Measurements from ENCODE around the gene ALK.

The ALK gene

DNA sequence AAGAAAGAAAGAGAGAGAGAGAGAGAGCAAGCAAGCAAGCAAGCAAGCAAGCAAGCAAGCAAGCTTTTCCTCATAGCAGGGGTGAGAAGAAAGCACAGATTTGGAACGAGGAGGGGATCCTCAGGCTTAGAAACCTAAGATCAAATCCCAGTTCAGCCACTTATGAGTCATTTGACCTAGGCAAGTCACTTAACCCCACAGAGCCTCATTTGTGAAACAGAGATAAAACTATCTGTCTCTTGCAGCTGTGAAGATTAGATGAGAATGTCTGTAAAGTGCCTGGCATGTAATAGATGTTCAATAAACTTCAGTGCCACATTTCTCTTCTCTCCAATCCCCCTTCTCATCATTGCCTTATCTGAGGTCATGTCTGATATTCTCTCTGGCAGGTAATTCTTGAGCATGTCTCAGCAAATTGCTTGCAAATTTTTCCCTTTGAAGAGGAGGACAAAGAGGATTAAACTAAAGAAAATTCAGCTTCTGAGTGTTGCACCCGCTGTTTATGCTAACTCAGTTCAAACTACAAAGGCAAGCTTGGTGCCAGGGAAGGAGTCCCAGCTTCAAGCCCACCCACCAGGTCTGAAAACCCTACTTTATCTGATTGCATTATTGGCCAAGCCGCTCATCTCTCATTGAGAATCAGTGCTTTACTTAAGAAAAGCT lies 20.3 kb downstream of the ALK start:
- no peak for DNase-seq

GRCh38 chr2:29898999-29899398 lies 22.4 kb downstream of the ALK start:
- no peak for DNase-seq

- no peak for DNase-seq
These were observed 26.4 kb downstream of the ALK start for GRCh38 chr2:29894822-29895614.

DNA sequence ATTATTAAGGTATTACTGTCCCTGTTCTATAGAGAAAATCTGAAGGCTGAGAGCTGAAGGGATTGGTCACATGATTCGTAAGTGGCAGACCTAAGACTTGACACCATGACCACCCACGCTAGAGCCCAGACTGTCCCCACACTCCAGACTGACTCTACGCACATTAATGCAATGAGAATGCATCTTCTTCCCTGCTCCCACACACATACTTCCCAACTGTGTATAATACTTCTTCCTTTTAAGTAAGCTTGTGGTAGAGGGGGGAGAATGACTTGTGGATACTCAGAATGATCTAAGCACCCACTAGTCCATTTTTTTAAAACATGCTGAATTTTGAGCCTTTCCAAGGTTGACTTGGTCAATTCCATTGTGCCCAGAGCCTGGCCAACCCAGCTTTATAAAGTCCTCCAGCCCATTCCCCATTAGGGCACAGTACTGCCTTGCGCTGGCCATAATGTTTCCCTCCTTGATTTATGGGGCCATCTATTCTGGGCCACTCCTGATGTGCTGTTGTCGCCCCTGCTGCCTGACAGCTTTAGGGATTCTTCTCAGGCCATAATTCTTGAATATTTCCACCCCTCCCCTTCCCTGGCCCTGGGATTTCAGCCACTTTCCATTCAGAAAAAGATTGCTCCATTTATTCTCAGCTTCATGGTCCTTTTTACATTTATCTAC lies 28.7 kb downstream of the ALK start:
- no peak for DNase-seq

- DNase-seq, result no peak
These were observed 40.2 kb downstream of the ALK start for GRCh38 chr2:29881089-29881730.

DNA sequence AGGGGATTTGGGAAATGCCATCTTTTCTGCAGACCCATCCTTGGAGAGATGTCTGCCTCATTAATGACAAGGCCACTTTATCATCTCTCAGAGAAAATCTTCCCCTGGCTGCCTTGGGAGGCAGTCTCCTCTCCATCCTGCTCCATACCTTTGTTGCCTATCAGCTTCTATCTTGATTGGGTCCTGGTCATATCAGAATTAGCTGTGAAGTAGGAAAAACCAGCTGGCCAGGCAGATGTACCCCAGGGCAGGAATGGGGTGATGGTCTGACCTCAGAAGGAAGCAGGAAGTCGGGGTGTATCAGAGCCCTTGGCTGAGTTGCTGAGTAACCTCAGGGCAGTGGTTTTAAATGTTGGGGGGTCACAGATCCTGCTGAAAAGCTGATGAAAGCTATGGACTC lies 41.3 kb downstream of the ALK start:
- no peak for DNase-seq

- no peak for DNase-seq
These were observed 41.9 kb downstream of the ALK start for GRCh38 chr2:29879456-29879855.

- DNase-seq, result no peak
These were observed 42.5 kb downstream of the ALK start for GRCh38 chr2:29878898-29879297.

- no peak for DNase-seq
These were observed 45.0 kb downstream of the ALK start for GRCh38 chr2:29876374-29876773.

- no peak for DNase-seq
These were observed 46.6 kb downstream of the ALK start for GRCh38 chr2:29874745-29875144.

- no peak for DNase-seq
These were observed 48.5 kb downstream of the ALK start for GRCh38 chr2:29872870-29873269.

GRCh38 chr2:29871541-29871940 lies 49.8 kb downstream of the ALK start:
- DNase-seq, result no peak

GRCh38 chr2:29865512-29865911 lies 55.9 kb downstream of the ALK start:
- DNase-seq, result no peak

- DNase-seq, result no peak
These were observed 56.4 kb downstream of the ALK start for GRCh38 chr2:29864988-29865387.

GRCh38 chr2:29855924-29856639 lies 65.3 kb downstream of the ALK start:
- DNase-seq, result no peak

DNA sequence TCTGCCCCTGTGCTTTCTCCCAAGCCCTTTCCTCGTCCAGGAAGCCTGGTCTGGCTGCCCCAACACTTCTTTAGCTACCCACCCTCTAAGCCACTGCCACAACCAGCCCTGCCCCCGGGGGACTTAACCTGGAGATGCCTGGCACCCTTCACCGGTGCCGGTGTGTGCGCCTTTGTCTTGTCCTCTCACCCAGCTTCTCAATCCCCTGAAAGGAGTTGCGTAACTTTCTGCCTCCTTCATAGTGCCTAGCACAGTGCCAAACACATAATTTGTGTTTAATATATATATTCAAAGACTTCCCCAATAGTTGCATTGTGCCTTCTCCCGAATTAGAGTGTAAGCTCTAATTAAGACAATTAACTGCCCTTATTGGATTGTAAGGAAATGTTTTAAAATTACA lies 70.6 kb downstream of the ALK start:
- no peak for DNase-seq

DNA sequence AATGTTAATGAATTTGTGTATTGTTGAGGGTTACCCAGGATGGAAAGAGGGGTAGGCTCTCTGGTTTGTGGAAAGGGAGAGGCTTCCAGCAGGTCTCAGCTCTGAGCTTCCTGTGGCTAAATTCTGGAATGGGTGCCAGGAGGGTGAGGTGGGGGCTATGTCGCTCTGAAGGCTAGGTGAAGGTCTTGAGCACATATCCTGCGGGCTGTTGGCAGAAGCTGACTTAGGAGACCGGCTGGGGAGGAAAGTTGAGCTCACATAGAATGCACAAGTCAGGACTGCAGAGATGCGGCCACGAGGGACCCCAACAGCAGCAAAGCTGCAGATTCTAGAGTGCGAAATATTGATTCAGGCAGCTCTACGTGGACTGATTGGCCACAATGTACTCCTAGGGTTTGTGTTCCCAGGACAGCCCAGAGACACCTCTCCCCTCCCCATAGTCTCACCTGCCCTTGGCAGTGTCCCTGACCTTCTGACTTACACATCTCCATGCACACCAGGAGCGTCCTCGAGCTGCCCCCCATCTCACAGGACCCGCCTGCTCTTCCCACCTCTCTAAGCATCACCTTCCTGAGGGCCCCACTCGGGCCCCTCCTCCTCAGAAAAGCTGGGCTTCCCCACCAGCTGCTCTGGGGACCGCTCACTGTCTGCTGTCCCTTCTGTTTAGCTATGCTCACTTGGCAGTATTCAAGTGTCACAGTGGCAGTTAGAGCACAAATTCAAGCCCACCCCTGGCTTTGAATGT lies 72.6 kb downstream of the ALK start:
- no peak for DNase-seq

- DNase-seq, result no peak
These were observed 73.5 kb downstream of the ALK start for GRCh38 chr2:29847886-29848285.

GRCh38 chr2:29844713-29845326 lies 76.6 kb downstream of the ALK start:
- DNase-seq, result no peak

GRCh38 chr2:29841386-29842004 lies 79.9 kb downstream of the ALK start:
- no peak for DNase-seq

GRCh38 chr2:29839306-29839705 lies 82.1 kb downstream of the ALK start:
- DNase-seq, result no peak
